Astrocyte of the cerebellum (primary cell): ENCODE data around the gene KPNA1.

Source experiments
- DNase-seq: peaks from one replicate; pipeline ENCODE4 v3.0.0-alpha.2; 2011; ENCODE audit warnings: low read depth
- H3K4me3 ChIP-seq: 2 replicates; pipeline ENCODE4 v1.5.1; 2011; ENCODE audit warnings: mild to moderate bottlenecking, low read depth, low read length, moderate library complexity
- CTCF ChIP-seq: IDR thresholded peaks from 2 replicates; pipeline ENCODE4 v1.5.1; 2012; ENCODE audit warnings: low read length, low read depth, moderate library complexity, mild to moderate bottlenecking; ENCODE audit errors: missing control alignments
- in situ Hi-C: cut with HindIII; loops from 2 replicates; pipeline ENCODE4 v1.10.0; 2017; ENCODE audit warnings: low sequenced_read_pairs

The KPNA1 gene

GRCh38 chr3:122546151-122546550, 31.4 kb upstream of the KPNA1 start:
- no peak overlapping the region for H3K4me3 ChIP-seq
- DNase-seq = no peak
- in situ Hi-C loops = no loop called here
- TF ChIP-seq CTCF = no peak

GRCh38 chr3:122538956-122539490, 24.3 kb upstream of the KPNA1 start:
- no peak for DNase-seq
- in situ Hi-C loops = no loop called here
- TF ChIP-seq CTCF = no peak
- no peak overlapping the region for H3K4me3 ChIP-seq

GRCh38 chr3:122536632-122537001, 21.9 kb upstream of the KPNA1 start:
- H3K4me3 ChIP-seq = no peak overlapping the region
- no peak for DNase-seq
- in situ Hi-C loops = no loop called here
- TF ChIP-seq CTCF = no peak

- H3K4me3 ChIP-seq = no peak overlapping the region
- no peak for TF ChIP-seq CTCF
- no peak for DNase-seq
- in situ Hi-C loops = no loop called here
Measured at GRCh38 chr3:122535964-122536631, 21.4 kb upstream of the KPNA1 start.

- in situ Hi-C loops = no loop called here
- peak; percentile 53 for DNase-seq
- no peak overlapping the region for H3K4me3 ChIP-seq
- TF ChIP-seq CTCF = no peak
Measured at GRCh38 chr3:122533931-122534334, 19.2 kb upstream of the KPNA1 start.

- H3K4me3 ChIP-seq = no peak overlapping the region
- DNase-seq = no peak
- in situ Hi-C loops = no loop called here
- no peak for TF ChIP-seq CTCF
Measured at GRCh38 chr3:122533480-122533879, 18.7 kb upstream of the KPNA1 start.
